HepG2 (cell line): ENCODE measurements around the gene CLTCL1. TPM values are rescaled to one million over a fixed set of nuclear protein-coding genes. Genes with fewer than 3 reads are reported as not detected.

Source experiments
- GABPB1 ChIP-seq: IDR thresholded peaks from 2 replicates; pipeline ENCODE4 v1.6.1; 2016; ENCODE audit warnings: mild to moderate bottlenecking, missing genetic modification reagents, moderate library complexity, missing compliant biosample characterization
- HNF4G ChIP-seq, 2 experiments: sonication (generic) in 1 of 2; formaldehyde crosslinking in 1 of 2; IDR thresholded peaks; 2 replicates each; pipeline versions ENCODE4 v1.4.0 to v1.6.1; 2011 to 2020; ENCODE audit warnings: borderline replicate concordance in 2 of 2, low read depth in 2 of 2, mild to moderate bottlenecking in 2 of 2, low read length in 1 of 2, missing genetic modification reagents in 1 of 2, moderate library complexity in 1 of 2
- NCOR1 ChIP-seq: fragments of 200-600 bp; sonication (generic); IDR thresholded peaks from 2 replicates; pipeline ENCODE4 v1.7.0; 2017; ENCODE audit warnings: antibody characterized with exemption, low read length, borderline replicate concordance
- PHF20 ChIP-seq: sonication (generic); formaldehyde crosslinking; IDR thresholded peaks from 2 replicates; pipeline ENCODE4 v1.5.0; 2020; ENCODE audit warnings: mild to moderate bottlenecking, missing genetic modification reagents
- PRMT3 ChIP-seq: sonication (generic); formaldehyde crosslinking; IDR thresholded peaks from 2 replicates; pipeline ENCODE4 v1.8.1; 2022; ENCODE audit warnings: low read depth, mild to moderate bottlenecking, moderate library complexity, missing genetic modification reagents, borderline replicate concordance
- SP5 ChIP-seq: IDR thresholded peaks from 2 replicates; pipeline ENCODE4 v1.6.1; 2016; ENCODE audit warnings: low read depth, borderline replicate concordance
- ZNF510 ChIP-seq: sonication (generic); formaldehyde crosslinking; IDR thresholded peaks from 2 replicates; pipeline ENCODE4 v1.4.0; 2020; ENCODE audit warnings: low read depth, mild to moderate bottlenecking, missing genetic modification reagents
- polyA plus RNA-seq, 8 experiments: library from polyadenylated mRNA; depleted of rRNA in 3 of 8; stranded (reverse) in 7 of 8; unstranded in 1 of 8; fragments of >200 nt; fragmentation: Illumina TruSeq in 4 of 8; extraction: Trizol in 4 of 8; gene quantifications; 2 replicates each; pipeline versions ENCODE4 v1.2.1 to v1.2.3, GENCODE V29; 2011 to 2016; ENCODE audit warnings: low read depth in 4 of 8, missing spikeins in 1 of 8, mixed read lengths in 1 of 8; ENCODE audit not compliant: insufficient read depth in 1 of 8
- total RNA-seq, 5 experiments: library from RNA; depleted of rRNA; stranded (reverse); fragments of >200 nt; fragmentation: Illumina TruSeq; extraction: Trizol; gene quantifications; 2 replicates each; pipeline ENCODE4 v1.2.3, GENCODE V29; 2016; ENCODE audit warnings: low read depth in 1 of 5
- TF ChIP-seq, protein P1 (sequence below): sonication (generic); formaldehyde crosslinking; IDR thresholded peaks from 2 replicates; pipeline ENCODE4 v1.5.1; 2020; ENCODE audit warnings: mild to moderate bottlenecking, missing genetic modification reagents, moderate library complexity
- TF ChIP-seq, protein P2 (sequence below): sonication (generic); formaldehyde crosslinking; IDR thresholded peaks from 2 replicates; pipeline ENCODE4 v1.8.1; 2023; ENCODE audit warnings: mild to moderate bottlenecking, inconsistent platforms, moderate library complexity, missing genetic modification reagents, borderline replicate concordance
- TF ChIP-seq, protein P3 (sequence below): sonication (generic); formaldehyde crosslinking; IDR thresholded peaks from 2 replicates; pipeline ENCODE4 v1.8.0; 2022; ENCODE audit warnings: missing genetic modification reagents, mild to moderate bottlenecking, inconsistent platforms, borderline replicate concordance

Gene CLTCL1
- total and polyA plus RNA-seq, 2 of the 13 experiments (the other 11 are each of a cell fraction or from before 2014, with no cell fraction given): 8.1 to 10.9 TPM

DNA sequence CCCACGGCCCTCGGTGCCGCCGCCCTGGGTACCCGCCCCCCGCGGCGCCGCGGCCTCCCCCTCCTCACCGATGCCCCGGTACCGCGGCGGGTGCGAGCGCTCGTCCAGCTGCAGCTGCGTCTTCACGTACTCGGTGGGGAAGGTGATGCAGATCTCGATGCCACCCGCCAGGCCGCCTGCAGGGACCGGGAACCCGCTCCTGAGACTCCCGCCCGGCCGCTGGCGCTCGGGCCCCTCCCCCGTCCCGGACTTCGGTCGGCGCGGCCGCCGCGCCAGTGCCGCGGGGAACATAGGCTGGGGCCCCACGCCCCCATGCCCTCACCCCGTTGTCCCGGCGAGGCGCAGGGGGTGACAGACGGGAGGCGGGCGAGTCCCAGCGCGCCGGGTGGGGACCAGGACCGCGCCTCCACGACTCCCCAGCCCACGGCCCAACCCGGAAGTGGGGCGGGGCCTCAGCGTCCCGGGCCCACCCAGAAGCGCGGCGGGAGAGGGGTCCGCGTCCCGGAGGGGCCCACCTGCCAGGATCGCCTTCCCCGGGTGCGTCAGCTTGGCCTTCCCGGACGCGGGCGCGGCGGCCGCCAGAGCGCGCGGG lies 113.4 kb downstream of the CLTCL1 start (continued):
- TF ChIP-seq, protein P1, sequence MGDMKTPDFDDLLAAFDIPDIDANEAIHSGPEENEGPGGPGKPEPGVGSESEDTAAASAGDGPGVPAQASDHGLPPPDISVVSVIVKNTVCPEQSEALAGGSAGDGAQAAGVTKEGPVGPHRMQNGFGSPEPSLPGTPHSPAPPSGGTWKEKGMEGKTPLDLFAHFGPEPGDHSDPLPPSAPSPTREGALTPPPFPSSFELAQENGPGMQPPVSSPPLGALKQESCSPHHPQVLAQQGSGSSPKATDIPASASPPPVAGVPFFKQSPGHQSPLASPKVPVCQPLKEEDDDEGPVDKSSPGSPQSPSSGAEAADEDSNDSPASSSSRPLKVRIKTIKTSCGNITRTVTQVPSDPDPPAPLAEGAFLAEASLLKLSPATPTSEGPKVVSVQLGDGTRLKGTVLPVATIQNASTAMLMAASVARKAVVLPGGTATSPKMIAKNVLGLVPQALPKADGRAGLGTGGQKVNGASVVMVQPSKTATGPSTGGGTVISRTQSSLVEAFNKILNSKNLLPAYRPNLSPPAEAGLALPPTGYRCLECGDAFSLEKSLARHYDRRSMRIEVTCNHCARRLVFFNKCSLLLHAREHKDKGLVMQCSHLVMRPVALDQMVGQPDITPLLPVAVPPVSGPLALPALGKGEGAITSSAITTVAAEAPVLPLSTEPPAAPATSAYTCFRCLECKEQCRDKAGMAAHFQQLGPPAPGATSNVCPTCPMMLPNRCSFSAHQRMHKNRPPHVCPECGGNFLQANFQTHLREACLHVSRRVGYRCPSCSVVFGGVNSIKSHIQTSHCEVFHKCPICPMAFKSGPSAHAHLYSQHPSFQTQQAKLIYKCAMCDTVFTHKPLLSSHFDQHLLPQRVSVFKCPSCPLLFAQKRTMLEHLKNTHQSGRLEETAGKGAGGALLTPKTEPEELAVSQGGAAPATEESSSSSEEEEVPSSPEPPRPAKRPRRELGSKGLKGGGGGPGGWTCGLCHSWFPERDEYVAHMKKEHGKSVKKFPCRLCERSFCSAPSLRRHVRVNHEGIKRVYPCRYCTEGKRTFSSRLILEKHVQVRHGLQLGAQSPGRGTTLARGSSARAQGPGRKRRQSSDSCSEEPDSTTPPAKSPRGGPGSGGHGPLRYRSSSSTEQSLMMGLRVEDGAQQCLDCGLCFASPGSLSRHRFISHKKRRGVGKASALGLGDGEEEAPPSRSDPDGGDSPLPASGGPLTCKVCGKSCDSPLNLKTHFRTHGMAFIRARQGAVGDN (CRISPR knock-in tag): peak; percentile 55
- TF ChIP-seq SP5 (CRISPR knock-in tag) (no peak), PRMT3 (peak; percentile 65; the same call in 1 of the 2 replicates), NCOR1 (0 out of 2 replicates have a peak, but pooled peaks have one; percentile 38), GABPB1 (CRISPR knock-in tag) (peak; percentile 73), ZNF510 (CRISPR knock-in tag) (0 out of 2 replicates have a peak, but pooled peaks have one; percentile 32), PHF20 (CRISPR knock-in tag) (no peak; the same call in 1 of the 2 replicates), HNF4G (IDR thresholded peaks at IDR 0.05; ENCODE audit: borderline replicate concordance, low read depth, low read length) (peak; percentile 44; the same call in 1 of the 2 replicates), HNF4G (CRISPR knock-in tag; IDR thresholded peaks at IDR 0.05; ENCODE audit: borderline replicate concordance, low read depth) (peak; percentile 55; the same call in 1 of the 2 replicates)
- TF ChIP-seq, protein P2, sequence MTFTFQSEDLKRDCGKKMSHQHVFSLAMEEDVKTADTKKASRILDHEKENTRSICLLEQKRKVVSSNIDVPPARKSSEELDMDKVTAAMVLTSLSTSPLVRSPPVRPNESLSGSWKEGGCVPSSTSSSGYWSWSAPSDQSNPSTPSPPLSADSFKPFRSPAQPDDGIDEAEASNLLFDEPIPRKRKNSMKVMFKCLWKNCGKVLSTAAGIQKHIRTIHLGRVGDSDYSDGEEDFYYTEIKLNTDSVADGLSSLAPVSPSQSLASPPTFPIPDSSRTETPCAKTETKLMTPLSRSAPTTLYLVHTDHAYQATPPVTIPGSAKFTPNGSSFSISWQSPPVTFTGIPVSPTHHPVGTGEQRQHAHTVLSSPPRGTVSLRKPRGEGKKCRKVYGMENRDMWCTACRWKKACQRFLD (CRISPR knock-in tag): 0 out of 2 replicates have a peak, but pooled peaks have one; percentile 37
- TF ChIP-seq, protein P3, sequence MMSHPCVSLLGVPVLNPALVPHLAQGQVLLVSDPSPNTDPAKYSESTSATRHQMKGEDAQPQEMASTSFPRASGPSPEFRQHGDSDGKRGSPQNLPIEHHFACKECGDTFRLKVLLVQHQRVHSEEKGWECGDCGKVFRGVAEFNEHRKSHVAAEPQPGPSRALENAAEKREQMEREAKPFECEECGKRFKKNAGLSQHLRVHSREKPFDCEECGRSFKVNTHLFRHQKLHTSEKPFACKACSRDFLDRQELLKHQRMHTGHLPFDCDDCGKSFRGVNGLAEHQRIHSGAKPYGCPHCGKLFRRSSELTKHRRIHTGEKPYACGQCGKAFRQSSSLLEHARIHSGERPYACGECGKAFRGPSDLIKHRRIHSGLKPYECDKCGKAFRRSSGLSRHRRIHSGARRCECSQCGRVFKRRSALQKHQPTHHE (CRISPR knock-in tag): 0 out of 2 replicates have a peak, but pooled peaks have one; percentile 26
